HG03060 (cell line): ENCODE data around the gene RAB11FIP4.

Source experiments
- ATAC-seq: cut with Tn5 transposase; IDR thresholded peaks from one replicate; pipeline ENCODE4 v1.9.1; 2021; ENCODE audit warnings: low read depth, moderate number of reproducible peaks; ENCODE audit not compliant: unreplicated experiment

The RAB11FIP4 gene

GRCh38 chr17:31386542-31387075, 4.9 kb upstream of the RAB11FIP4 start:
- no peak for ATAC-seq

DNA sequence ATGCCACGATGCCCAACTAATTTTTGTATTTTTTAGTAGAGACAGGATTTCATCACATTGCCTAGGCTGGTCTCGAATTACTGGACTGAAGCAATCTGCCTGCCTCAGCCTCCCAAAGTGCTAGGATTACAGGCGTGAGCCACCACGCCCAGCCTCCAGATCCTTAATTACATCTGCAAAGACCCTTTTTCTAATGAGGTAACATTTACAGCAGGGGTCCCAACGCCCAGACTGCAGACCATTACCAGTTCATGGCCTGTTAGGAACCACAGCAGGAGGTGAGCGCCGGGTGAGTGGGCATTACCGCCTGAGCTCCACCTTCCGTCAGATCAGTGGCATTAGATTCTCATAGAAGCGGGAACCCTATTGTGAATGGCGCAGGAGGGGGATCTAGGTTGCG, 4.0 kb upstream of the RAB11FIP4 start:
- ATAC-seq: no peak

DNA sequence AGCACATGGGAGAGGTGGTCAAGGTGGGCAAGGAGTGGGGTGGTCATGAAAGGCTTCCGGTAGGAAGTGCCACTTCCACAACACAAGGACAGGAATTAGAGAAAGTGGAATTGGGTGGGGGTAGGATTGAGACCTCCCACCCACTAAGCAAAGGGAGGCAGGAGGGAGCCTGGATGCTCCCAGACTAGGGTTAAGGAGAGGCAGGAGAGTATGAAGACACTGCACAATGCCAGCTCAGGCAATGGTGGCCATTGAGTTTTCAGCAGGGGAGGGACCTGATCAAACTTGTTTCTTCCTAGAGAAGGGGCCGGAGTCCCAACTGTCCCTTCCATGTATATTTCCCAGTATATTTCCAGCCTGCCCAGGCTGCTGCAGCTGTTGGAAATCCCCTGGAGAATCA, 3.1 kb upstream of the RAB11FIP4 start:
- ATAC-seq: no peak

DNA sequence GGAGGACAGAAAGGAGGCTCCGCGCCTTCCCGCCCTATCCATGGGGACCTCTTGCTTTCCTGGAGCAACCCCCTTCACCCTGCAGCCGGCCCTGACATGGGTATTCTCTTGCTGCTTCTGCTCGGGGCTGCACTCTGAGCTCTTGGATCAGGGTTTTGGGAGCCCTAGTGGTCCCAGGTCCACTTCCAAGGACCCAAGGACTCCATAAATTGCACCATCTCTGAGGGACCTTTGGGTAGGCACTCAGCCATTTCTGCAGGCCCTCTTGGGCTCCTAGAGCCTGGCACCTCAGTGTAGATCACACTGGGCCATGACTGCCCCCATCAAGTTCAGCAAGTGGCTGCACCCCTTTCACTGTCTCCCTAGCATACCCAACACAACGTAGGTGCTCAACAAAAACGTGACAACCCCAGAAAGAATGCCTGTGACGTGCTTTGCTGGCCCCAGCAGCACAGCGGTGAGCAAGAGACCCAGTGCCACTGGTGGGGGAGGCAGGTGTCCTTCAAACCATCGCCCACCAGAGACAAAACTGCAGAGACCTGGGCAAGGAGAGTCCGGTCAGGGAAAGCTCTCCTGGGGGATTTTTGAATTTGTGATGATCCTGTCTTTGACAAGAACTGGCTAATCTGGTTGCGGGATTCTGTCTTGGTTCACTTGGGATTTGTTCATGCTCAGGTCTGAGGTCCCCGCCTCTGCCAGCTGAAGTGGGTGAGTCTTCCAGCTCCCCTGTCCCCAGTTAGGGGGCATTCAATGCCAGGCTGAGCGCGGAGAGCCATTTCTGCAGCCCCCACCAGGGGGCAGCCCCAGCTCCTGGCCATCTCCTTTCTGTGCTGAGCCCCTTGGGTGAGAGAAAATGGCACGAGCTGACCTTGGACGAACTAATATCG, 2.5 kb upstream of the RAB11FIP4 start:
- no peak for ATAC-seq

GRCh38 chr17:31389657-31390381, 1.7 kb upstream of the RAB11FIP4 start:
- ATAC-seq: no peak

DNA sequence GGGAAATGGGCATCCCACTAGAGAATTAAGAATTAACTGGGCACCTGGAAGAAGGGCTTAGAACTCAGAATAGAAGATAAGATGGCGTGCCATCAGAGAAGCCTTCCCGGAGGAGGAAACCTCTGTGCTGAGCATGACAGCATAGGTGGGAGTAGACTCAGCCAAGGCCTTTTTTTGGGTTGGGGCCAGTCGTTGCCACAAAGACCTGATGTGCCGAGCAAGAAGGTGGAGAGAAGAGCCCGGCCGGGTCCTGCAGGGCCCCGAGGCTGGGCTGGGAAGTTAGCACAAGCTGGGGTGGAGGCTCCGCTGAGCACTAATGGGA, 1.1 kb upstream of the RAB11FIP4 start:
- no peak for ATAC-seq

GRCh38 chr17:31390748-31391495, 553 bp upstream of the RAB11FIP4 start:
- no peak for ATAC-seq

DNA sequence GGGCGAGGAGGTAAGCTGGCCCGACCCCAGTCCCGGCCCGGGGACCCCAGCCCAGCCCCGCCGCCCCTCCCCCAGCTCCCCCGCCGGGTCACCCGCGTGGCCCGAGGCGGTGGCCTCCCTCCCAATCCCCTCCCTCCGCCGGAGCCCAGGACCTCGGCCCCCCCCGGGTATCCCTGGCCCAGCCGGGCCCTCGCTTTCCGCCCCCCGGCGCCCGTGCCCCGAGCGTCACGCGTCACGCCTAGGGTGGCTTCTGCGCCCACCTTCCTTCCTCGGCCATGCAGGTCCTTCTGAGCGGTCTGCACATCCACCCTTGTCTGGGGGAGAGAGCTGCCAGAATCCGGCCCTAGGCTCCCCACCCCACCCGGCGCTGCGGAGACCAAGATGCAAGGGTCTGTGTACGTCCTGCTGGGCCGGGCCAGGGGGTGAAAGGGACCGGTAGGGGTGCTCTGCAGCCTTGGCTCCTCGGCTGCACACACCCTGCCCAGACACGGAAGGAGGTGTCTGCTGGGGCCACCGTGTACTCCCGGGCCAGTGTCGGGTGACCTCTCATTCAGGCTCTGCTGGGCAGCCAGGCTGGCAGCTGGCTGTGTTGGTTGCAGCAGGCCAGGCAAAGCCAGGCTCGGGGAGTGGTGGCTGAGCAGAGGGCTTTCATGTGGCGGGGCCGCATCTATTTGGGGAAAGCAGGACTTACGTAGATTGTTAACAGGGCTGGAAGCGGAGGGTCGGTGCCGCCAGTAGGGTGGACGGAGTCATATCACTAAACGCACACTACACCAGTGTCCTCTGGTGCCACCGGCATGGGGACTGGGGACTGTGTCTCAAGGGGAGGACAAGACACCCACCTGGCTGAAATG, 754 bp downstream of the RAB11FIP4 start:
- ATAC-seq: no peak

DNA sequence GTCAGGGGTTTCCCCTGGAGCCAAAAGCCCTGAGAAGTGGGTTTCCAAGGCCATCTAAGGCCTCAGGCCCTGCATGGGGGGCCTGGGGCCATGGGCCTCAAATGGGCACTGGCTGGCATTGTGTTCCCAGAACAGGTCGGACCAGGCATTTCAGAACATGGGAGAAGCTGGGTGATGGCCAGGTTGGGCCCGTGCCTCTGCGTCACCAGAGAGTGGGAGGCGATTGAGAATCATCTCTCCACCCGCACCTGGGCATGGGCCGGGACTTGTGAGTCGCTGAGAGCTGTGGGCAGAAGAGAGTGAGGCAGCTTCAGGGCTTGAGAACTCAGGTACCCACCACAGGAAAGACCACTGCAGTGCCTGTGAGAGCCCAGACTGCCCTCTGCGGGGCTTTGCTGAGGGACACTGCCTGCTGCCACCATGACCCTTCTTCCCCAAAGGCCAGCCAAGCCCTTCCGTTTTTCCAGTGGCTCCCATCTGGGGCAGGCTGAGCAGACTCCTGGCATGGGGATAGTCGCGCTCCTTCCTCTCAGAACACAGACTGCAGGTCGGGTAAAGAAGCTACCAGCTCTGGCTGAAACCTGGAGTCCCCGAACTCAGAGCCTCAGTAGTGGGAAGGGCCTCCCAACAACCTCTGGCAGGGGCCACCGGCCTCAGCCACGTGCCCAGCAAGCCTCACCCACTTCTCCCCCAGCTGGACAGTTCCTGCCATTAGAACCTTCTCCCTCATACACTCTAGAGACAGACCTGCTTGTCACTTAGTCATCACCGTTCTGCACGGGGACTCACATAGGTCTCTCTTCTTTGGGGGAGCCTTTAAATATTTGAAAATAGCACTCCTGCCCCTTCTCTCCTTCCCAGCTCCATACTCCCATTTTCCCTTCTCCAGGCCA, 1.6 kb downstream of the RAB11FIP4 start:
- no peak for ATAC-seq

GRCh38 chr17:31393749-31394146, 2.3 kb downstream of the RAB11FIP4 start:
- no peak for ATAC-seq

DNA sequence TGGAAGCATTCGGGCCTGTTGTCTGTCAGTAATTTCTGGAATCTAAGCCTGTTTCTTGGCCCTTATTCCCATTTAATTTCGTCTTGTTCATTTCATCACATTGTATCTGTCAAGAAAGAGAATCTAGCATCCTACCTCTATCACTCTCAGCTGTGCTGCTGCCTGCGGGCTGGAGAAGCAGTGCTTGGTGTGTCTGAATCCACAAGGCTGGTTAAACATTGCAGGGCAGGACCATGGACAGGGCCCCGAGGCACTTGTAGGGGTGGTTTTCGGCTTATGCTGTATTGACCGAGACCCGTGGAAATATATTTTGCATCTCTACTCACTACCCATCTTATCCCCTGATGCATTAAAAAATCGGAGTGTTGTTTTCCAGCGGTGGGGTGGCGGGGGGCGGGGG, 3.1 kb downstream of the RAB11FIP4 start:
- ATAC-seq: no peak

DNA sequence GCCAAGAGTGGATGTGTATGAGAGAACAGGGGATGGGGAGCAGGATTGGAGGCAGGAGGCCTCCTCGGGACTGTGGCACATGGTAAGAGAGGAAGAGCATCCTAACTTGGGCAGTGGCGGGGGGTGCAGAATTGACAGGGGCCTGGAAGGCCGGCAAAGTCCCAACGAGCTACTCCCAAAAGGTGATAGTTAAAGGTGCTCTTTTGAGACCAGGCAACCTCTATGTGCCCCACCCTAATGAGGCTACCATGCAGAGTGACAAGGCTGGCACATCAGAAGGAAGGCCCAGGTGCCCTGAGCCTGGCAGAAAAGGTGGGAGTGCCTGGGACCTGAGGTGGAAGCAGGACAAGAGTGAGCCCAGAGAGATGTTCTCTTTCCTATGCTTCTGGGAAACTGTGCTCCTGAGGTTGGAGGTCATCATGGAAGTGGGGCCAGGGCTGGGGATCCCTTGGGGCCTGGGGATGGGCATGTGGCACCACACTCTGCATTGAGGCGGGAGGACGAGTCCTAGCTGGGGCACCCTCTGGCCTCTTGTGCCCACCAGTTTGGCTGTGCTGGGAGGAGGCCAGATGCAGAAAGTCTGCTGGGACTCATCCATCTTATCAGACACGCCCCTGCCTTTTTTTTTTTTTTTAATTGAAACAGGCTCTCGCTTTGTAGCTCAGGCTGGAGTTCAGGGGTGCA, 5.9 kb downstream of the RAB11FIP4 start:
- no peak for ATAC-seq

DNA sequence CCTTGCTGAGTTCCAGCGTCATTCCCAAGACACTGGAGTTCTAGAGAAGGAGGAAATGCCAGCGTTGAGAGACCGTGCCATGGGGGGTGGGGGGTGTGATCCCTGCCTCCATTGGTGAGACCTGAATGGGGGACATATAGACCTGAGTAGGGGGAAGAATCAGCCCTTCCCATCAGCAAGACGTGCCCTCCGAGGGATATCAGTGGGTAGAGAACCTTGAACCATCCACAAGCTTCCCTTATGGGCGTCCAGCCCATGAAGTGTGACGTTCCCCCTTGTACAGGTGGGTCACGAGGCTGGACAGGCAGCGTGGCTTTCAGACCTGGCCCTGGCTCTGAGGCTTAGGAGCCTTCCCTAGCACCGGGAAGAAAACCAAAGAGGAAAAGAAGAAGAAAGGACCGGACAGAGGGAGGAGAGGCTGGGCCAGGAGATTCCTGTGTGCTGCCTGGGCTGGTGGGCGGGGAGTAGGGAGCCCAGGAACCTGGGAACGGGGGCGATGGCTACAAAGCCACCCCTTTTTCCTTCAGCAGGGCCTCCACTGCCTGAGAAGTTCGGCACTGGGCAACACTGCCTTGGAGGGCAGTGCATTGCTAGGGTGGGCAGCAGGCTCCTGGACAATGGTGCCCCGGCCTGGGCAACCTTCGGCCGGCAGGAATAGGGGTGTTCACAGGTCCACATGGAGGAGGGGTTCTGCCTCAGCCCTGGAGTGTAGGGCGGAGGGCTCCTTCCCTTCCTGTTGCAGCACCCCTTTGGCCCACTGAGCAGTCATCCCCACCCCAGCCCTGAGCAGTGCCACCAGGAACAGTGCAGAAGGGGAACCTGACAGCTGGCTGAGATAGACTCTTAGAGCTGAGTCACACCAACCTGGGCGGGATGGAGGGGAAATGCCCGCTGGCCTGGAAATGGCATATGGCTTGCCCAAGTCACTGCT, 7.2 kb downstream of the RAB11FIP4 start:
- ATAC-seq: no peak

DNA sequence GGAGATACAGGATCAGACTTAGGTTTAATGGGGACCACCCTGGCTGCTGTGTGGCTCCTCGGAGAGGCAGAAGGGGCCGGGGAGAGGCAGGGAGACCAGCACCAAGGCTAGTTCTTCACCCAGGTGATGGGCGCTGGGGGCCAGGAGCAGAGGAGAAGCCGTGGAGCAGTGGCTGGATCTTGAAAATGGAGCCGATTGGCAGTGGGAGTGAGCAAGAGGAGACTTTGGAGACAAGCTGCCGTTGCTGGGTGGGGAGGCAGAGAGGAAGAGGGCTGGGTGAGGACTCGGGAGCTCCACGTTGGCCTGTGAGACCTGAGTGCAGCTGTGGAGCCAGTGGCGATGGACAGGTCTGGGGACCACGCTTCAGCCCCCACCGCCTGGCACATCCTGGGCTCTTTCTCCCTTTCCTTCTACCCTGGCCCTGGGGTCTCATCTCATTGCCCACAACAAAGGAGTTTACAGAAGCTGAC, 9.0 kb downstream of the RAB11FIP4 start:
- no peak for ATAC-seq

GRCh38 chr17:31401456-31402254, 10.2 kb downstream of the RAB11FIP4 start:
- ATAC-seq: no peak
